GM12878 (cell line): ENCODE measurements around the gene ANXA9.

Experiments
- CEBPB ChIP-seq, 2 experiments: fragments of 150-350 bp in 1 of 2; IDR thresholded peaks; 2 replicates each; pipeline ENCODE4 v1.6.1; 2012 to 2014; ENCODE audit warnings: low read depth in 2 of 2, low read length in 2 of 2, borderline replicate concordance in 1 of 2, inconsistent platforms in 1 of 2
- CHD1 ChIP-seq: IDR thresholded peaks from 2 replicates; pipeline ENCODE4 v1.6.1; 2012; ENCODE audit warnings: low read depth, low read length, improper control_type of control experiment
- ELK1 ChIP-seq: IDR thresholded peaks from 2 replicates; pipeline ENCODE4 v1.6.1; 2012; ENCODE audit warnings: low read depth, low read length, improper control_type of control experiment
- EZH2 ChIP-seq: IDR thresholded peaks from 2 replicates; pipeline ENCODE4 v1.6.1; 2012; ENCODE audit warnings: low read depth, mild to moderate bottlenecking, control low read depth, inconsistent platforms, low read length, borderline replicate concordance; ENCODE audit not compliant: control insufficient read depth
- GABPA ChIP-seq: IDR thresholded peaks from 2 replicates; pipeline ENCODE4 v1.6.1; 2014; ENCODE audit warnings: antibody characterized with exemption, low read depth, mild to moderate bottlenecking, inconsistent platforms
- KDM1A ChIP-seq: fragments of 200-600 bp; sonication (generic); IDR thresholded peaks from 2 replicates; pipeline ENCODE4 v1.6.1; 2016; ENCODE audit warnings: borderline replicate concordance
- MYC ChIP-seq: IDR thresholded peaks from 2 replicates; pipeline ENCODE4 v1.6.1; 2011; ENCODE audit warnings: mild to moderate bottlenecking, low read length, moderate library complexity, inconsistent platforms; ENCODE audit not compliant: insufficient read depth, insufficient replicate concordance, insufficient read length, severe bottlenecking
- POLR2A ChIP-seq: IDR thresholded peaks from 2 replicates; pipeline ENCODE4 v1.6.1; 2011; ENCODE audit warnings: low read depth, mild to moderate bottlenecking, low read length
- POLR2AphosphoS5 ChIP-seq: IDR thresholded peaks from 2 replicates; pipeline ENCODE4 v1.6.1; 2011; ENCODE audit warnings: mild to moderate bottlenecking, low read length, inconsistent platforms
- REST ChIP-seq: IDR thresholded peaks from 2 replicates; pipeline ENCODE4 v1.6.1; 2012; ENCODE audit warnings: mild to moderate bottlenecking, low read depth, low read length
- RFX5 ChIP-seq: IDR thresholded peaks from 2 replicates; pipeline ENCODE4 v1.6.1; 2011; ENCODE audit warnings: low read depth, low read length, improper control_type of control experiment
- ZBED1 ChIP-seq: IDR thresholded peaks from 2 replicates; pipeline ENCODE4 v1.6.1; 2016; ENCODE audit warnings: borderline replicate concordance
- ZBTB40 ChIP-seq: fragments of 450-650 bp; IDR thresholded peaks from 2 replicates; pipeline ENCODE4 v1.6.1; 2016; ENCODE audit warnings: mild to moderate bottlenecking, moderate library complexity, borderline replicate concordance
- TF ChIP-seq, protein P1 (sequence below), 3 experiments: IDR thresholded peaks in 2 of 3; conservative IDR thresholded peaks in 1 of 3; 2 replicates each; pipeline ENCODE4 v1.5.1; 2011; ENCODE audit warnings: low read depth in 3 of 3, low read length in 3 of 3, mild to moderate bottlenecking in 3 of 3, control low read depth in 2 of 3, moderate library complexity in 2 of 3, inconsistent platforms in 1 of 3, mixed read lengths in 1 of 3; ENCODE audit not compliant: control insufficient read depth in 2 of 3, insufficient read depth in 1 of 3; ENCODE audit errors: extremely low read depth in 1 of 3

GRCh38 chr1:151032164-151032563 lies 50.1 kb downstream of the ANXA9 start:
- TF ChIP-seq POLR2A = no peak
- TF ChIP-seq GABPA = no peak
- TF ChIP-seq, protein P1, sequence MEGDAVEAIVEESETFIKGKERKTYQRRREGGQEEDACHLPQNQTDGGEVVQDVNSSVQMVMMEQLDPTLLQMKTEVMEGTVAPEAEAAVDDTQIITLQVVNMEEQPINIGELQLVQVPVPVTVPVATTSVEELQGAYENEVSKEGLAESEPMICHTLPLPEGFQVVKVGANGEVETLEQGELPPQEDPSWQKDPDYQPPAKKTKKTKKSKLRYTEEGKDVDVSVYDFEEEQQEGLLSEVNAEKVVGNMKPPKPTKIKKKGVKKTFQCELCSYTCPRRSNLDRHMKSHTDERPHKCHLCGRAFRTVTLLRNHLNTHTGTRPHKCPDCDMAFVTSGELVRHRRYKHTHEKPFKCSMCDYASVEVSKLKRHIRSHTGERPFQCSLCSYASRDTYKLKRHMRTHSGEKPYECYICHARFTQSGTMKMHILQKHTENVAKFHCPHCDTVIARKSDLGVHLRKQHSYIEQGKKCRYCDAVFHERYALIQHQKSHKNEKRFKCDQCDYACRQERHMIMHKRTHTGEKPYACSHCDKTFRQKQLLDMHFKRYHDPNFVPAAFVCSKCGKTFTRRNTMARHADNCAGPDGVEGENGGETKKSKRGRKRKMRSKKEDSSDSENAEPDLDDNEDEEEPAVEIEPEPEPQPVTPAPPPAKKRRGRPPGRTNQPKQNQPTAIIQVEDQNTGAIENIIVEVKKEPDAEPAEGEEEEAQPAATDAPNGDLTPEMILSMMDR (IDR thresholded peaks at IDR 0.05 in 2 of 3, conservative IDR thresholded peaks at IDR 0.05 in 1 of 3; ENCODE audit: control insufficient read depth in 2 of 3, extremely low read depth in 1 of 3, insufficient read depth in 1 of 3, low read depth in 3 of 3, low read length in 3 of 3) = no peak
- TF ChIP-seq REST = no peak
- TF ChIP-seq MYC = no peak
- TF ChIP-seq CHD1 = no peak
- no peak for TF ChIP-seq ZBED1
- TF ChIP-seq EZH2 = no peak
- TF ChIP-seq ELK1 = no peak
- no peak for TF ChIP-seq POLR2AphosphoS5
- no peak for TF ChIP-seq ZBTB40
- TF ChIP-seq CEBPB (IDR thresholded peaks at IDR 0.05; ENCODE audit: borderline replicate concordance in 1 of 2, low read depth in 2 of 2, low read length in 2 of 2) = no peak
- TF ChIP-seq KDM1A = no peak
- no peak for TF ChIP-seq RFX5
